Spinal cord (tissue), 10 donors: Measurements from ENCODE around the gene MRFAP1. TPM values are rescaled to one million over a fixed set of nuclear protein-coding genes. Genes with fewer than 3 reads are reported as not detected.

Source experiments
- DNase-seq, 6 donors: peaks; one replicate each; pipeline versions ENCODE4 v3.0.0 to v3.0.0-alpha.2; 2013 to 2015; ENCODE audit warnings: low spot score in 6 of 6, low read depth in 4 of 6
- H3K27ac ChIP-seq: one replicate; pipeline ENCODE4 v1.5.1; 2013; ENCODE audit warnings: low read depth, low read length, control low read depth
- H3K27me3 ChIP-seq: one replicate; pipeline ENCODE4 v1.6.1; 2013; ENCODE audit warnings: low read length; ENCODE audit not compliant: control insufficient read depth, insufficient read depth
- H3K36me3 ChIP-seq: one replicate; pipeline ENCODE4 v1.6.1; 2013; ENCODE audit warnings: low read length; ENCODE audit not compliant: control insufficient read depth, insufficient read depth
- H3K4me1 ChIP-seq: one replicate; pipeline ENCODE4 v1.6.1; 2013; ENCODE audit warnings: low read length; ENCODE audit not compliant: control insufficient read depth, insufficient read depth
- H3K4me3 ChIP-seq: one replicate; pipeline ENCODE4 v1.5.1; 2013; ENCODE audit warnings: low read depth, low read length, control low read depth
- H3K9me3 ChIP-seq: one replicate; pipeline ENCODE4 v1.6.1; 2013; ENCODE audit warnings: low read length; ENCODE audit not compliant: control insufficient read depth, insufficient read depth
- WGBS: methylation state at CpG from one replicate; pipeline ENCODE4 v1.1.5; 2013; ENCODE audit warnings: missing lambda C conversion rate; ENCODE audit not compliant: insufficient coverage; 5-methylcytosine and 5-hydroxymethylcytosine counted together
- polyA plus RNA-seq, 2 donors: library from polyadenylated mRNA; unstranded; fragments of 120-200 nt; gene quantifications; one replicate each; pipeline ENCODE4 v1.2.1, GENCODE V29; 2013; ENCODE audit not compliant: insufficient read length in 2 of 2
- total RNA-seq, 2 donors: library from RNA; depleted of rRNA in 1 of 2; stranded (reverse); fragments of 120-200 nt in 1 of 2; fragments of >200 nt in 1 of 2; gene quantifications; one replicate each; pipeline versions ENCODE4 v1.2.3 to v1.2.4, GENCODE V29; 2013 to 2014
- donor health status: healthy.

MRFAP1 gene
- total and polyA plus RNA-seq, 4 donors = 103 to 616 (median 316) TPM

- H3K27ac ChIP-seq = no peak overlapping the region
- DNase-seq = no peak
- H3K27me3 ChIP-seq = no peaks in the 10 kb centered on the region
- H3K36me3 ChIP-seq = peaks cover 34% of the 10 kb centered on the region
- no peak overlapping the region for H3K4me3 ChIP-seq
- H3K4me1 ChIP-seq = peaks cover 9% of the 10 kb centered on the region
- no peaks in the 10 kb centered on the region for H3K9me3 ChIP-seq
- 90% methylated on average over 9 of the region's 11 CpGs for WGBS
Measured at GRCh38 chr4:6684656-6685055, 44.2 kb downstream of the MRFAP1 start.

DNA sequence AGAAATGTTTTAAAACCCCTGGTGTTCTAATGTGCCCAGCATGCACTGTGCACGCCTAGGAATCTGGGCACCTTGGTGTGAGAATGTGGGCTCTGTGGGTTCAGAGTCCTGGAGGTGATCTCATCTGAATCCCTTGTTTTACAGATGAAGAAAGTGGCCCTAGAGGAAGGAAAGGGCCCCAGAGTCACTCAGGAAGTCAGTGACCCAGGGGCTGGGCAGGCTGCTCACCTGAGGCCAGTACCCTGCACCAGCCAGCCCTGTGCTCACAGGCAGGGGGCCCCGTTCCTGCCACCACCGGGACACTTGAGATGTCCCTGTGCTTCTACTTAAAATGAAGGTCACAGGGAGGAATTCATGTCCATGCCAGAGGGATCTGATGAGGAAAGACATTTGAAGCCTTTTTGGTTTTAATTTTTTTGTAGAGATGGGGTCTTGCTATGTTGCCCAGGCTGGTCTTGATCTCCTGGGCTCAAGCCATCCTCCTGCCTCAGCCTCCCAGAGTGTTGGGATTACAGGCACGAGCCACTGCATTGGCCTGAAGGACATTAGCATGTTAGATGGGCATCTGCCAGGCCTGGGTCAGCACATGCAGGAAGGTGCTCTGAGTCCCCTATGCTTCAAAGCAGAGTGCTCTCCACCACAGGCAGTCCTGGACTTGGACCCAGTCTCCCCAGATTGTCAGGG is 45.8 kb downstream of the MRFAP1 start:
- Histone ChIP-seq H3K9me3 (no peaks in the 10 kb centered on the region), H3K27me3 (no peaks in the 10 kb centered on the region), H3K27ac (no peak overlapping the region), H3K36me3 (peaks cover 31% of the 10 kb centered on the region), H3K4me1 (peaks cover 9% of the 10 kb centered on the region), H3K4me3 (no peak overlapping the region)
- 98% methylated on average over 4 of the region's 4 CpGs for WGBS
- no peak for DNase-seq

GRCh38 chr4:6687947-6688878 is 47.7 kb downstream of the MRFAP1 start:
- DNase-seq = no peak
- H3K27ac ChIP-seq = no peak overlapping the region
- peaks cover 9% of the 10 kb centered on the region for H3K4me1 ChIP-seq

GRCh38 chr4:6688879-6689505 is 48.5 kb downstream of the MRFAP1 start:
- DNase-seq = peak in 1 of 6 donors; percentile 15
- WGBS = 45% methylated on average over 23 of the region's 23 CpGs
- H3K36me3 ChIP-seq = peaks cover 36% of the 10 kb centered on the region
- no peaks in the 10 kb centered on the region for H3K27me3 ChIP-seq
- no peaks in the 10 kb centered on the region for H3K9me3 ChIP-seq
- peaks cover 9% of the 10 kb centered on the region for H3K4me1 ChIP-seq
- no peak overlapping the region for H3K4me3 ChIP-seq
- no peak overlapping the region for H3K27ac ChIP-seq

More at GRCh38 chr4:6687947-6688878, 47.7 kb downstream of the MRFAP1 start:
- WGBS = 76% methylated on average over 21 of the region's 24 CpGs
- H3K27me3 ChIP-seq = no peaks in the 10 kb centered on the region
- no peak overlapping the region for H3K4me3 ChIP-seq
- H3K9me3 ChIP-seq = no peaks in the 10 kb centered on the region
- peaks cover 32% of the 10 kb centered on the region for H3K36me3 ChIP-seq

- Histone ChIP-seq H3K9me3 (no peaks in the 10 kb centered on the region), H3K36me3 (peaks cover 41% of the 10 kb centered on the region), H3K27me3 (no peaks in the 10 kb centered on the region), H3K4me1 (peaks cover 12% of the 10 kb centered on the region), H3K27ac (no peak overlapping the region), H3K4me3 (no peak overlapping the region)
- no peak for DNase-seq
- 85% methylated on average over 15 of the region's 15 CpGs for WGBS
Measured at GRCh38 chr4:6689506-6689960, 49.0 kb downstream of the MRFAP1 start.

Other genes with a start within 250 kb of the MRFAP1 start
- 10 to 100 TPM; 17.2 to 70.7 TPM for gene PPP2R2C, start 168.1 kb upstream of the MRFAP1 start, total RNA-seq
- 100 to 1,000 TPM in 1 of 2 donors, 10 to 100 TPM in 1; 79.6 to 114 TPM for gene PPP2R2C, start 168.1 kb upstream of the MRFAP1 start, polyA plus RNA-seq
- 10 to 100 TPM in 1 of 2 donors, 1 to 10 TPM in 1; 9.2 to 15.0 TPM for gene MAN2B2, start 65.5 kb upstream of the MRFAP1 start, total RNA-seq
- gene MAN2B2, start 65.5 kb upstream of the MRFAP1 start, polyA plus RNA-seq = 10 to 100 TPM; 20.6 to 22.4 TPM
- gene S100P, start 53.2 kb downstream of the MRFAP1 start, total RNA-seq = 1 to 10 TPM; 4.8 to 6.9 TPM
- 1 to 10 TPM in 1 of 2 donors, under 1 TPM in 1; 0.60 to 1.3 TPM for gene S100P, start 53.2 kb downstream of the MRFAP1 start, polyA plus RNA-seq
- 100 to 1,000 TPM in 1 of 2 donors, 10 to 100 TPM in 1; 78.8 to 111 TPM for gene MRFAP1L1, start 69.2 kb downstream of the MRFAP1 start, total RNA-seq
- 100 to 1,000 TPM; 146 to 163 TPM for gene MRFAP1L1, start 69.2 kb downstream of the MRFAP1 start, polyA plus RNA-seq
- 10 to 100 TPM in 1 of 2 donors, 1 to 10 TPM in 1; 6.5 to 11.4 TPM for gene BLOC1S4, start 75.5 kb downstream of the MRFAP1 start, total RNA-seq
- gene BLOC1S4, start 75.5 kb downstream of the MRFAP1 start, polyA plus RNA-seq = 10 to 100 TPM; 12.5 to 14.1 TPM
- 10 to 100 TPM; 34.8 to 59.9 TPM for gene KIAA0232, start 142.0 kb downstream of the MRFAP1 start, total RNA-seq
- gene KIAA0232, start 142.0 kb downstream of the MRFAP1 start, polyA plus RNA-seq = 10 to 100 TPM; 39.0 to 52.3 TPM